ENCODE results near the gene LRRN3. TPM values are rescaled to one million over a fixed set of nuclear protein-coding genes. Genes with fewer than 3 reads are reported as not detected.

Gene LRRN3
- polyA plus RNA-seq, 1 experiment = 12.0 TPM

GRCh38 chr7:111147708-111148533 lies 57.0 kb downstream of the LRRN3 start:
- ChIA-PET POLR2A (no interaction called here), CTCF (no interaction called here)
- TF ChIP-seq CTCF (IDR thresholded peaks at IDR 0.05; ENCODE audit: low read depth, low read length) = no peak
- H3K4me3 ChIP-seq (ENCODE audit: low read depth, low read length) = no peak overlapping the region
- no peaks in the 10 kb centered on the region for H3K27me3 ChIP-seq (ENCODE audit: control insufficient read depth, insufficient read depth, low read length)
- no peak for DNase-seq (ENCODE audit: low read depth, low spot score)
- no peak overlapping the region for H3K27ac ChIP-seq (ENCODE audit: low read depth, low read length)
- no peaks in the 10 kb centered on the region for H3K9me3 ChIP-seq (ENCODE audit: control insufficient read depth, insufficient read depth, low read length)

- CTCF ChIA-PET = no interaction called here
- Histone ChIP-seq H3K9me3 (ENCODE audit: control insufficient read depth, insufficient read depth, low read length) (no peaks in the 10 kb centered on the region), H3K4me3 (ENCODE audit: low read depth, low read length) (no peak overlapping the region), H3K27me3 (ENCODE audit: control insufficient read depth, insufficient read depth, low read length) (no peaks in the 10 kb centered on the region), H3K27ac (ENCODE audit: low read depth, low read length) (no peak overlapping the region)
- DNase-seq (ENCODE audit: low read depth, low spot score) = no peak
- TF ChIP-seq CTCF (IDR thresholded peaks at IDR 0.05; ENCODE audit: low read depth, low read length) = no peak
- POLR2A ChIA-PET = no interaction called here
Observed at GRCh38 chr7:111150709-111151108, 59.8 kb downstream of the LRRN3 start.

- ChIA-PET CTCF (no interaction called here), POLR2A (no interaction called here)
- no peak for TF ChIP-seq CTCF (IDR thresholded peaks at IDR 0.05; ENCODE audit: low read depth, low read length)
- DNase-seq (ENCODE audit: low read depth, low spot score) = no peak
- Histone ChIP-seq H3K9me3 (ENCODE audit: control insufficient read depth, insufficient read depth, low read length) (no peaks in the 10 kb centered on the region), H3K27me3 (ENCODE audit: control insufficient read depth, insufficient read depth, low read length) (no peaks in the 10 kb centered on the region), H3K27ac (ENCODE audit: low read depth, low read length) (no peak overlapping the region), H3K4me3 (ENCODE audit: low read depth, low read length) (no peak overlapping the region)
Observed at GRCh38 chr7:111159426-111159825, 68.5 kb downstream of the LRRN3 start.

GRCh38 chr7:111160297-111160696 lies 69.4 kb downstream of the LRRN3 start:
- Histone ChIP-seq H3K27me3 (ENCODE audit: control insufficient read depth, insufficient read depth, low read length) (no peaks in the 10 kb centered on the region), H3K27ac (ENCODE audit: low read depth, low read length) (no peak overlapping the region), H3K4me3 (ENCODE audit: low read depth, low read length) (no peak overlapping the region), H3K9me3 (ENCODE audit: control insufficient read depth, insufficient read depth, low read length) (no peaks in the 10 kb centered on the region)
- no peak for DNase-seq (ENCODE audit: low read depth, low spot score)
- TF ChIP-seq CTCF (IDR thresholded peaks at IDR 0.05; ENCODE audit: low read depth, low read length) = no peak
- ChIA-PET CTCF (no interaction called here), POLR2A (no interaction called here)

- TF ChIP-seq CTCF (IDR thresholded peaks at IDR 0.05; ENCODE audit: low read depth, low read length) = no peak
- Histone ChIP-seq H3K27ac (ENCODE audit: low read depth, low read length) (no peak overlapping the region), H3K9me3 (ENCODE audit: control insufficient read depth, insufficient read depth, low read length) (no peaks in the 10 kb centered on the region), H3K27me3 (ENCODE audit: control insufficient read depth, insufficient read depth, low read length) (no peaks in the 10 kb centered on the region), H3K4me3 (ENCODE audit: low read depth, low read length) (no peak overlapping the region)
- POLR2A ChIA-PET = no interaction called here
- CTCF ChIA-PET = no interaction called here
- no peak for DNase-seq (ENCODE audit: low read depth, low spot score)
Observed at GRCh38 chr7:111162692-111163091, 71.8 kb downstream of the LRRN3 start.
